A673 (cell line): Measurements from ENCODE around the gene GOLGA6C. TPM values are rescaled to one million over a fixed set of nuclear protein-coding genes. Genes with fewer than 3 reads are reported as not detected.

Source experiments
- BruUV-seq: library from RNA; stranded (reverse); fragments of 400-500 nt; replicated peaks from 2 replicates; lab custom pipeline; 2021; lab: Mats Ljungman, UMichigan
- CTCF ChIA-PET: fragments of 300-600 bp; sonication (Branson Sonifier 250); formaldehyde crosslinking; loops from one replicate; lab custom pipeline; 2022; ENCODE audit warnings: antibody characterized with exemption; lab: Charles Lee
- POLR2A ChIA-PET: fragments of 300-600 bp; sonication (Branson Sonifier 250); formaldehyde crosslinking; loops from one replicate; lab custom pipeline; 2022; ENCODE audit warnings: antibody characterized with exemption; ENCODE audit not compliant: low non-redundant PET; lab: Charles Lee
- DNase-seq: peaks from one replicate; pipeline ENCODE4 v3.0.0-alpha.2; 2015; ENCODE audit warnings: low spot score
- H3K27ac ChIP-seq: fragments of 200-600 bp; sonication (generic); 2 replicates; pipeline ENCODE4 v1.5.1; 2016; ENCODE audit warnings: mixed run types, low read depth, mild to moderate bottlenecking, mixed read lengths, antibody characterized with exemption, low read length; ENCODE audit not compliant: poor library complexity, severe bottlenecking
- H3K27me3 ChIP-seq: fragments of 200-600 bp; sonication (generic); replicated peaks from 2 replicates; pipeline ENCODE4 v1.6.1; 2017; ENCODE audit warnings: mixed run types, low read depth, mild to moderate bottlenecking, mixed read lengths, antibody characterized with exemption, low read length; ENCODE audit not compliant: insufficient read depth, poor library complexity
- H3K36me3 ChIP-seq: fragments of 200-600 bp; sonication (generic); 2 replicates; pipeline ENCODE4 v1.6.1; 2016; ENCODE audit warnings: mixed run types, mild to moderate bottlenecking, mixed read lengths, antibody characterized with exemption, low read length; ENCODE audit not compliant: insufficient read depth, poor library complexity, severe bottlenecking
- H3K4me1 ChIP-seq: fragments of 200-600 bp; sonication (generic); 2 replicates; pipeline ENCODE4 v1.6.1; 2017; ENCODE audit warnings: mixed run types, mild to moderate bottlenecking, mixed read lengths, antibody characterized with exemption, low read length; ENCODE audit not compliant: insufficient read depth, poor library complexity, severe bottlenecking
- H3K4me3 ChIP-seq: fragments of 200-600 bp; sonication (generic); 2 replicates; pipeline ENCODE4 v1.5.1; 2016; ENCODE audit warnings: low read depth, mixed run types, mild to moderate bottlenecking, mixed read lengths, low read length; ENCODE audit not compliant: poor library complexity, severe bottlenecking
- H3K9me3 ChIP-seq: fragments of 200-600 bp; sonication (generic); 2 replicates; pipeline ENCODE4 v1.6.1; 2016; ENCODE audit warnings: mixed run types, low read depth, mild to moderate bottlenecking, mixed read lengths, antibody characterized with exemption, low read length; ENCODE audit not compliant: poor library complexity, severe bottlenecking
- CTCF ChIP-seq: fragments of 300-800, 200-600 bp; sonication (generic); conservative IDR thresholded peaks from 2 replicates; pipeline ENCODE4 v1.5.1; 2017; ENCODE audit warnings: low read depth, mild to moderate bottlenecking, antibody characterized with exemption, low read length, moderate library complexity, mixed read lengths
- EZH2 ChIP-seq: fragments of 200-600 bp; sonication (generic); IDR thresholded peaks from 2 replicates; pipeline ENCODE4 v1.6.1; 2017; ENCODE audit warnings: borderline replicate concordance, low read depth, mild to moderate bottlenecking, mixed read lengths, antibody characterized with exemption, low read length; ENCODE audit not compliant: poor library complexity, severe bottlenecking
- intact Hi-C: fragments of 100-400 bp; cut with micrococcal nuclease; formaldehyde crosslinking; loops from one replicate; pipeline ENCODE4 v1.10.0; 2022; ENCODE audit not compliant: unreplicated experiment
- total RNA-seq: library from RNA; stranded (reverse); gene quantifications from 2 replicates; pipeline ENCODE4 v1.2.3, GENCODE V29; 2021

The GOLGA6C gene
- total RNA-seq, 1 experiment from 2014 or later, result not detected

- no peaks in the 10 kb centered on the region for H3K27me3 ChIP-seq
- no peaks in the 10 kb centered on the region for H3K9me3 ChIP-seq
- ChIA-PET POLR2A (no interaction called here), CTCF (no interaction called here)
- intact Hi-C loops, result no loop called here
- no peak overlapping the region for H3K4me3 ChIP-seq
- no peak overlapping the region for H3K27ac ChIP-seq
- peaks cover 64% of the 10 kb centered on the region for H3K36me3 ChIP-seq
- no peak for TF ChIP-seq EZH2
- no peaks in the 10 kb centered on the region for H3K4me1 ChIP-seq
- BruUV-seq, result no TSS peak
- no peak for DNase-seq
These were observed 47.3 kb upstream of the GOLGA6C start for GRCh38 chr15:75210811-75211230.

GRCh38 chr15:75211436-75212199, 46.5 kb upstream of the GOLGA6C start:
- intact Hi-C loops, result no loop called here
- Histone ChIP-seq H3K4me3 (no peak overlapping the region), H3K36me3 (peaks cover 56% of the 10 kb centered on the region), H3K27ac (no peak overlapping the region), H3K27me3 (no peaks in the 10 kb centered on the region), H3K4me1 (no peaks in the 10 kb centered on the region), H3K9me3 (no peaks in the 10 kb centered on the region)
- TF ChIP-seq EZH2 (no peak), CTCF (no peak)
- POLR2A ChIA-PET, result interaction anchor here (1.4 kb wide), 1 partner anchor 10 kb away, joined by 7 read pairs; the partner anchor contains the start of gene C15orf39
- BruUV-seq, result no TSS peak
- DNase-seq, result no peak
- CTCF ChIA-PET, result no interaction called here

- CTCF ChIA-PET, result no interaction called here
- no peak for TF ChIP-seq EZH2
- TF ChIP-seq CTCF, result no peak
- Histone ChIP-seq H3K4me3 (no peak overlapping the region), H3K27ac (no peak overlapping the region), H3K4me1 (no peaks in the 10 kb centered on the region), H3K9me3 (no peaks in the 10 kb centered on the region), H3K36me3 (peaks cover 52% of the 10 kb centered on the region), H3K27me3 (no peaks in the 10 kb centered on the region)
- POLR2A ChIA-PET, result interaction anchor here (1.4 kb wide), 1 partner anchor 11 kb away, joined by 7 read pairs; the partner anchor contains the start of gene C15orf39
- intact Hi-C loops, result no loop called here
- BruUV-seq, result no TSS peak
- DNase-seq, result no peak
These were observed 45.8 kb upstream of the GOLGA6C start for GRCh38 chr15:75212200-75212858.
